Measurements from ENCODE around the gene RSPH9.
A peak's percentile ranks its signal among the peaks of the same experiment; 100 is the strongest.

RSPH9 gene

GRCh38 chr6:43624786-43625288 is 20.0 kb upstream of the RSPH9 start:
- peaks cover 83% of the 10 kb centered on the region for H3K36me3 ChIP-seq (ENCODE audit: control insufficient read depth, low read length)

GRCh38 chr6:43625393-43625992 is 19.3 kb upstream of the RSPH9 start:
- no peak for TF ChIP-seq EZH2phosphoT487 (IDR thresholded peaks at IDR 0.05; ENCODE audit: borderline replicate concordance, low read length)
- no peak for TF ChIP-seq CTCF (IDR thresholded peaks at IDR 0.05; ENCODE audit: low read depth, low read length, poor library complexity, severe bottlenecking)
- Histone ChIP-seq H3F3A (ENCODE audit: control insufficient read depth, insufficient read depth) (peaks cover 5% of the 10 kb centered on the region; the same call in 1 of the 2 replicates), H3K4me3 (ENCODE audit: low read length) (no peak overlapping the region), H3K79me2 (ENCODE audit: control insufficient read depth, low read length) (peaks cover 24% of the 10 kb centered on the region), H3K9me3 (ENCODE audit: control insufficient read depth, insufficient read depth, low read length) (no peaks in the 10 kb centered on the region), H3K4me2 (ENCODE audit: low read length) (no peak overlapping the region), H4K20me1 (ENCODE audit: control insufficient read depth, insufficient read depth, low read depth, low read length) (no peaks in the 10 kb centered on the region), H3K9me2 (replicated peaks; ENCODE audit: control insufficient read depth, low read length) (no peaks in the 10 kb centered on the region), H3K36me3 (ENCODE audit: control insufficient read depth, low read length) (peaks cover 79% of the 10 kb centered on the region), H3K27ac (ENCODE audit: low read depth, low read length) (no peak overlapping the region), H3K27me3 (ENCODE audit: control insufficient read depth, low read length) (no peaks in the 10 kb centered on the region), H3K4me1 (ENCODE audit: control insufficient read depth, low read length) (peaks cover 21% of the 10 kb centered on the region)

More at GRCh38 chr6:43624786-43625288, 20.0 kb upstream of the RSPH9 start:
- Histone ChIP-seq H3K9me2 (replicated peaks; ENCODE audit: control insufficient read depth, low read length) (no peaks in the 10 kb centered on the region), H3K27me3 (ENCODE audit: control insufficient read depth, low read length) (no peaks in the 10 kb centered on the region), H3K4me1 (ENCODE audit: control insufficient read depth, low read length) (peaks cover 16% of the 10 kb centered on the region), H4K20me1 (ENCODE audit: control insufficient read depth, insufficient read depth, low read depth, low read length) (no peaks in the 10 kb centered on the region), H3F3A (ENCODE audit: control insufficient read depth, insufficient read depth) (peaks cover 10% of the 10 kb centered on the region), H3K27ac (ENCODE audit: low read depth, low read length) (no peak overlapping the region), H3K9me3 (ENCODE audit: control insufficient read depth, insufficient read depth, low read length) (no peaks in the 10 kb centered on the region), H3K4me3 (ENCODE audit: low read length) (no peak overlapping the region), H3K79me2 (ENCODE audit: control insufficient read depth, low read length) (peaks cover 24% of the 10 kb centered on the region), H3K4me2 (ENCODE audit: low read length) (no peak overlapping the region)
- no peak for TF ChIP-seq CTCF (IDR thresholded peaks at IDR 0.05; ENCODE audit: low read depth, low read length, poor library complexity, severe bottlenecking)

GRCh38 chr6:43627008-43627825 is 17.6 kb upstream of the RSPH9 start:
- Histone ChIP-seq H3K9me3 (ENCODE audit: control insufficient read depth, insufficient read depth, low read length) (no peaks in the 10 kb centered on the region), H3K4me1 (ENCODE audit: control insufficient read depth, low read length) (peaks cover 29% of the 10 kb centered on the region), H3K4me3 (ENCODE audit: low read length) (peak overlapping the region; percentile 99), H3K27me3 (ENCODE audit: control insufficient read depth, low read length) (no peaks in the 10 kb centered on the region), H4K20me1 (ENCODE audit: control insufficient read depth, insufficient read depth, low read depth, low read length) (no peaks in the 10 kb centered on the region), H3K9me2 (replicated peaks; ENCODE audit: control insufficient read depth, low read length) (no peaks in the 10 kb centered on the region), H3F3A (ENCODE audit: control insufficient read depth, insufficient read depth) (peaks cover 9% of the 10 kb centered on the region; the same call in 1 of the 2 replicates), H3K4me2 (ENCODE audit: low read length) (peak overlapping the region; percentile 51), H3K36me3 (ENCODE audit: control insufficient read depth, low read length) (peaks cover 61% of the 10 kb centered on the region), H3K27ac (ENCODE audit: low read depth, low read length) (no peak overlapping the region), H3K79me2 (ENCODE audit: control insufficient read depth, low read length) (peaks cover 24% of the 10 kb centered on the region)
- TF ChIP-seq EZH2phosphoT487 (IDR thresholded peaks at IDR 0.05; ENCODE audit: borderline replicate concordance, low read length) = no peak
- no peak for TF ChIP-seq CTCF (IDR thresholded peaks at IDR 0.05; ENCODE audit: low read depth, low read length, poor library complexity, severe bottlenecking)

All from DOHH2 (cell line).